Activated CD8-positive, alpha-beta memory T cell treated with anti-CD3 and anti-CD28 coated beads for 24 hours (primary cell): Measurements from ENCODE around the gene CRTAC1.
A peak's percentile ranks its signal among the peaks of the same experiment; 100 is the strongest.

Source experiments
- DNase-seq: peaks from one replicate; pipeline ENCODE4 v3.0.0-alpha.2; 2020

Gene CRTAC1

GRCh38 chr10:97894092-97894491, 136.3 kb downstream of the CRTAC1 start:
- no peak for DNase-seq

DNA sequence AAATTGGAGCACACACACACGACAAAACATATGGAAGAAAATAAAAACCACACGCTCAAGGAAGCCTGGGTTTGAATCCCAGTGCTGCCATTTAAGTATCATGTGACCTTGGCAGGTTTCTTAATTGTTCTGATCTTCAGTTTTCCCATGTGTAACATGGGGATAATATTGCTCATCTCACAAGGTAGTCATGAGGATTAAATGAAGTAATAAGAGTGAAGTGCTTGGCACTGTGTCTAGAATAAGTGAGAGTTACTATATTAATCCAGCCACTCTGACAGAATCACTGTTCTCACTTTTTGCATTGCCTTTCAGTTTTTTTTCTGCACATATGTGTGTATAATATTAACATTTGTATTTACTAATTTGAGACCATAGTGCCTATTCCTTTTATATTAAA, 137.5 kb downstream of the CRTAC1 start:
- DNase-seq: no peak

- no peak for DNase-seq
Observed at GRCh38 chr10:97892506-97892905, 137.9 kb downstream of the CRTAC1 start.

- DNase-seq: no peak
Observed at GRCh38 chr10:97891497-97892167, 138.8 kb downstream of the CRTAC1 start.

DNA sequence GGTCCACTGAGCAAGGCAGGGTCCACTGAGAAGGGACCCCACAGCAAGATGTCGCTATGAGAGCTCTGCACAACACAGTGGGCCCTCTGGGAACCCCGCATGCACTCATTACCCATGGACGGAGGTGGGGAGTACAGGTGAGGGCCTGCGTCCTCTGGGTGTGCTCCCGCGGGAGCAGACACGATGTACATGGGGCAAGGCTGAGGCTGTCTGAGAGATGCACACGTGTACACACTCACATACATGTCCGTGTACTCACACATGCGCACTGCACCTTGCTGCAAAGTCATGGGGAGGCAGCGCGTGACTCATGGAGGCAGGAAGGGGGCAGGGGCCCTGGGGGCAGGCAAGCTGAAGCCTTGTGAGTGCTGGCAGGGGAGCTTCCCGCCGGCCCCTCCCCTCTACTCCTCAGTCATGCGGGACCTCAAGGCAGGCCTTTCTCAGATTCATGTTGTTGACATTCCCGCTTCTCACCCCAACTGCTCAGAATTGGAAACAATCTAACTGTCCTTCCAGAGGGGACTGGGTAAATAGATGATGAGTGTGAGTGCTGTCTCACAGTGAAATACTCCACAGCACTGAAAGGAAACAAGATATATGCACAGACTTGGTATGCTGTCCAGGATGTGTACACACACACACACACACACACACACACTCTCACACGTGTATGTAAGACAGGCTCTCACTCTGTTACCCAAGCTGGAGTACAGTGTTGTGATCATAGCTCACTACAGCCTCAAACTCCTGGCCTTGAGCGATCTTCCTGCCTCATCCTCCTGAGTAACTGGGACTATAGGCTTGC, 140.8 kb downstream of the CRTAC1 start:
- DNase-seq: no peak

- no peak for DNase-seq
Observed at GRCh38 chr10:97888641-97889262, 141.7 kb downstream of the CRTAC1 start.

DNA sequence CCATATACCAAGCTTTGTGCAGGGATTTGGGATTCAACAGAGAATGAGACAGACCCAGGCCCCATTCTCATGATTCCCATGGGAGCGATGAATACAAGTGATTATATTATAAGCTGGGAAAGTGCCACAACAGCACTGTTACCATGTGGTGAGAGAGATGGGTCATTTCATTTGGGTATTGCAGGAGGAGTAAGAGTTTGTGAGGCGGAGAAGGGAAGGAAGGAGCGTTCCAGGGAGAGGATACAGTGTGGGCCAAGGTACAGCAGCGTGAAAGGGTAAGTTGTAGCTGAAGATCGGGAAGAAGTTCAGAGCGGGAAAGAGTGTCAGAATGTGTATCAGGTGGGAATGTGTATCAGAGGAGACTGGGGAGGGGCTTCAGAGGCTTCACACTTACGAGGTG, 142.3 kb downstream of the CRTAC1 start:
- no peak for DNase-seq

GRCh38 chr10:97887399-97887798, 143.0 kb downstream of the CRTAC1 start:
- no peak for DNase-seq

DNA sequence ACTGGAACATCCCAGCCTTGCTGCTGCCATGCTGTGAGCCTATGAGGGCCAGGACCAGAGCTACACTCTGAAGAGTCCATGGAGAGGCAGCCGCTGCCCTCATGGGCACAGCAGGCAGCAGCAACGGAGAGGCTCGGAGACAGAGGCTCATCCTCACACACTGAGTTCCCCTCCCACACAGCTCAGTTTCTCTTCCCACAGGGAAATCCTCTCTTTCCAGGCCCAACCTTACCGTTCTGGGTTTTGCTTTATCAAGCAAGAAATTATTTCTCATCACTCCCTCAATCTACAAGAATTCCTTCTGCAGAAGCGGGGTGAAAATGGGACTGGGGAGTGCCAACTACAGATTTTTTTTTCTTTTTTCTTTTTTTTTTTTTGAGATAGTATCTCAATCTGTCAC, 144.1 kb downstream of the CRTAC1 start:
- DNase-seq: no peak

DNA sequence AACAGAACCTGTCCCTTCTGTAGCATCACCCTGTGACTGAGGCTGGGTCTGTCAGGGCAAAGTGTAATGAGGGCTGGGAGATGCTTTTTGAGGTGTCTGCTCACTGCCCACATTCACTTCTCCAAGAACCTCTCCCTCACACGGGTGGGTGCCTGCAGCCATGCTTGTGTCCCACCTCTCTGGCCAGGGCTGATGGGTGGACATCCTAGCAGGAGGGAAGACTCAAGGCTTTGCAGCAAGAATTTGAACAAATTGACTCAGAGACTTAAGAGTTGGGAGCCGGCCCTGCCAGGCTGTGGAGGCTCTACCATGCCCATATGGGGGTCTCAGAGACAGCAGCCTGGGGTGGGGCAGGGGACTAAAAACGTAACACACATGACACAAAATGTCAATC, 147.3 kb downstream of the CRTAC1 start:
- DNase-seq: no peak

DNA sequence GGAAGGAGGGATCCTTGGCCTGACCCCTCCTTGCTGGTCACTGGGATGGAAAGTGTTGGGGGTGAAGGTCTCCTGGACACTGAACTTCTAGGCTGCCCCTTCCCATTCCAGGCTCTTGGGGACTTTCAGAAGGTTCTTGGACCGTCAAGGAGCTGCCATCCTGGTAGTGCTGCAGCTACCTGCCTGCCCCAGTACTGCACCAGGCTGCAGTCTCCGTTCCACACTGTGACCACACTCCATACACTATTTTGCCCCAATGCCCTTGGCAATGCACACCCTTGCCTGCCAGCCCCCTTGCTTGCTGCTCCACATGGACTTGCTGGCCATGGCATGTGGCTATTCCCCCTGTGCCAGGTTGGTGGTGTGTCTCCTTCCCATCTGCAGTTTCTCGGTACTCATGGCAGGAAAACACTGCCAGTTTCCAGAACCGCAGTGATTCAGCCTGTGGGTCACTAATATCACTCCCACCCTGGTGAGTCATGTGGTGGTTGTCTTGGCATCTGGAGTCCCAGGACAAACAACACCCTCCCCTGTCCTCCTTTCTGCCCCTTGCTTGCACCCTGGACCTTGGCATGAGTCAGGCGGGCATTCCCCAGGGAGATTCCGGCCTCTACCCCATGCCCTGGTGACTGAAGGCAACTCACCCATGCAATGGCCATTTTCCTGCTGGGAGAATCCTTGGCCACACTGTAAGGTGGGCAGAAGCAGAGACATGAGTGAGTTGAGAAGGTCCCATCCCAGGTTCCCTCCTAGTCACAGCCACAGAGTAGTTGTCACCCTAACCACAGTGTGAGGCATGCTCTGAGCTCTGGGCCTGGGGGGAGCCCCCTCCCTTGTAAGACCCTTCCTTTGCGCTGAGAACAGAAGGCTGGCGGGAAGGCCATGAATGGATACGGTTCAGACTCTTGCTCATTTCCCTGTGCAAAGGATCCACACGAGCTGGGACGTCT, 148.0 kb downstream of the CRTAC1 start:
- DNase-seq: no peak

GRCh38 chr10:97880109-97880508, 150.3 kb downstream of the CRTAC1 start:
- DNase-seq: no peak

DNA sequence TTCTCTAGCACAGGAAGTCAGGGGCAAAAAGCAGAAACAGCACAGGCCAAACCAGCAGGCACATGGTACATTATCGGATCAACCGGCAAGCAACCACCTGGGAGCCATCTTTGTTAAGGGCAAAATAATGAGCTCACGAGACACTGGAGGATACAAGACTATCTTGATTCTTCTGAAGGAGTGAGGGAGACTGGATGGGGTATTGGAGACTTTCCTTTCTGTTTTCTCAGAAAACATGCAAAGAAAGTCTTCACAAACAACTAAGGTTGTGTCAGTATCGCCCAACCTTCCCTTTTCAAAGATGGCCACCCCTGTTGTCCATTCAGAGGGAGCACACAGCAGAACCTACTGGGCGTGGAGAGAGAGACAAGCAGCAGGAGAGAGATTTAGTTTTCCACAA, 151.2 kb downstream of the CRTAC1 start:
- DNase-seq: no peak

GRCh38 chr10:97876402-97876801, 154.0 kb downstream of the CRTAC1 start:
- no peak for DNase-seq

DNA sequence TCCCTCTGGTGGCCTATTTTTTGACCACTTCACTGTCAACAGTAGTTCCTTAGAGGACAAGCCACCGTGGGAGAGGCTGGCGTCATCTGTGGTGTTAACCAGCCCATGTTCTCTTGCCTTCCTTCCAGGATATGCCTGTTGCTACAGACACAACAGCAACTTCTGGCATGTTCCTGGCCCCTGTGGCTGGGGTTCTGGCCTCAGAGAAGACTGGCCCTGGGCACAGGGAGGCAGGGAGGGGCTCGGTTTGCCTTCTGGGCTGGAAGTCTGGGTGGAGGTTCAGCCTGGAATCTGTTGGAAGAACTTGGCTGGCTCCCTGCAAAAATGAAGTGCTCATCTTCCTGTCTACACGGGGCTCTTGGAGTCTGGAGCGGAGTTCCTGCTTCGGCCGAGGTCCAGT, 155.0 kb downstream of the CRTAC1 start:
- no peak for DNase-seq

DNA sequence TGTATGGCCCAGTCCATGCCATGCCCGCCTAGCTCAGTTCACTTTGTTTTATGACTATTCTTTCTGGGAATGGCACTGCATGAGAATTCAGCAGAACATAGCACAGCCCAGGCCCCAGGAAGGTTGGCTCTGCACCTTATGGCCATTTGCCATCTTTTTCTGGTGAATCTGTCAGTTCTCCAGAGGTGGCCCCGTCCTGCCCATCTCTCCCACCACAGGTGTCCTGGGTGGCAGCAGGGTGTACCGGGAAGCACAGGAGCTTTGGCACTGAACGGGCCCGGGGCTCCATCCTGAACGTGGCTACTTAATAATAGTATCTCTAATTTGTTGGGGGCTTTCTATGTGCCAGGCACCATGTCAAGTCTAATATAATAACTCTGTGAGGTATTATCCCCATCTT, 156.1 kb downstream of the CRTAC1 start:
- DNase-seq: no peak

DNA sequence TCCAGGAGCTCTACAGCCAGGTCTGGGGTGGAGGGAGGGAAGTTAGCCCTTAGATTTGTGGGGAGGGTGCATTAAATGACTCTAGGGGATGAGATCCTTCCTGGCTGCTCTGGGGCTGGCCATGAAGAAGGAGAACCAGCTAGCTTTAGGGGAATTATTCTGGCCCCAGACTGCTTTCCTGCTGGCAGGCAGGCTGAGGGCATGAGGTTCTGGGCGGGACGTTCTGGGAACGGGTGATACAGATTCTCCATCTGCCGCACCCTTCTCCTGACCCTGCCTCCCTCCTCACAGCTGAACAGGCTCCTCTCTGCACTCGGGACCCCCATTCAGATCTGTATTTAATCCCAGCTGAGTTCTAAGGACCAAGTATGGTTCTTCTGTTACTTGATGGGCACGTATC, 156.9 kb downstream of the CRTAC1 start:
- DNase-seq: no peak

GRCh38 chr10:97870990-97871389, 159.4 kb downstream of the CRTAC1 start:
- no peak for DNase-seq

- peak; percentile 90 for DNase-seq
Observed at GRCh38 chr10:97869091-97870042, 161.1 kb downstream of the CRTAC1 start.

GRCh38 chr10:97868134-97868685, 162.2 kb downstream of the CRTAC1 start:
- DNase-seq: no peak

GRCh38 chr10:97867220-97867800, 163.1 kb downstream of the CRTAC1 start:
- no peak for DNase-seq
